GM21367 (cell line): ENCODE results near the gene CHMP2B.

Experiments
- ATAC-seq: cut with Tn5 transposase; IDR thresholded peaks from one replicate; pipeline ENCODE4 v1.9.1; 2021; ENCODE audit not compliant: unreplicated experiment

Gene CHMP2B

GRCh38 chr3:87227104-87227834, at the start of gene CHMP2B:
TSS of gene CHMP2B (plus strand) at chr3:87227309. CDS start at chr3:87227523, 214 bp downstream.
- peak; percentile 94 for ATAC-seq

- ATAC-seq = no peak
These were observed 47.5 kb upstream of the CHMP2B start for GRCh38 chr3:87179642-87180041.

- ATAC-seq = no peak
These were observed 45.6 kb upstream of the CHMP2B start for GRCh38 chr3:87181551-87181950.

- no peak for ATAC-seq
These were observed 45.1 kb upstream of the CHMP2B start for GRCh38 chr3:87182023-87182422.

- no peak for ATAC-seq
These were observed 40.4 kb upstream of the CHMP2B start for GRCh38 chr3:87186608-87187159.

GRCh38 chr3:87191175-87191574, 35.9 kb upstream of the CHMP2B start:
- ATAC-seq = no peak

- ATAC-seq = no peak
These were observed 35.5 kb upstream of the CHMP2B start for GRCh38 chr3:87191641-87192040.

- ATAC-seq = no peak
These were observed 30.2 kb upstream of the CHMP2B start for GRCh38 chr3:87196879-87197278.

GRCh38 chr3:87197531-87197930, 29.6 kb upstream of the CHMP2B start:
- no peak for ATAC-seq

- no peak for ATAC-seq
These were observed 28.3 kb upstream of the CHMP2B start for GRCh38 chr3:87198774-87199173.

GRCh38 chr3:87199628-87200027, 27.5 kb upstream of the CHMP2B start:
- no peak for ATAC-seq

- ATAC-seq = no peak
These were observed 27.0 kb upstream of the CHMP2B start for GRCh38 chr3:87200060-87200647.

GRCh38 chr3:87201727-87202126, 25.4 kb upstream of the CHMP2B start:
- no peak for ATAC-seq

- ATAC-seq = no peak
These were observed 23.3 kb upstream of the CHMP2B start for GRCh38 chr3:87203809-87204208.

GRCh38 chr3:87206070-87206469, 21.0 kb upstream of the CHMP2B start:
- ATAC-seq = no peak

- no peak for ATAC-seq
These were observed 20.5 kb upstream of the CHMP2B start for GRCh38 chr3:87206635-87207034.

- ATAC-seq = no peak
These were observed 19.6 kb upstream of the CHMP2B start for GRCh38 chr3:87207460-87207859.

- ATAC-seq = no peak
These were observed 18.0 kb upstream of the CHMP2B start for GRCh38 chr3:87209111-87209510.

GRCh38 chr3:87218560-87218959, 8.5 kb upstream of the CHMP2B start:
- ATAC-seq = no peak

- no peak for ATAC-seq
These were observed 7.5 kb upstream of the CHMP2B start for GRCh38 chr3:87219611-87220010.

- ATAC-seq = no peak
These were observed 1.4 kb upstream of the CHMP2B start for GRCh38 chr3:87225659-87226058.

- ATAC-seq = peak; percentile 0
These were observed 681 bp downstream of the CHMP2B start for GRCh38 chr3:87227835-87228144.

- ATAC-seq = no peak
These were observed 1.2 kb downstream of the CHMP2B start for GRCh38 chr3:87228316-87228715.
